HEK293 (cell line): ENCODE measurements around the gene SRSF2.

Experiments used
- GLIS2 ChIP-seq: fragments of 450-650 bp; formaldehyde crosslinking; IDR thresholded peaks from 2 replicates; pipeline ENCODE4 v1.5.1; 2016; ENCODE audit warnings: missing biosample characterization, missing genetic modification characterization
- MYNN ChIP-seq: fragments of 450-650 bp; formaldehyde crosslinking; IDR thresholded peaks from 2 replicates; pipeline ENCODE4 v1.5.1; 2016; ENCODE audit warnings: missing biosample characterization, missing genetic modification characterization, borderline replicate concordance
- OSR2 ChIP-seq: fragments of 450-650 bp; formaldehyde crosslinking; IDR thresholded peaks from 2 replicates; pipeline ENCODE4 v1.5.1; 2016; ENCODE audit warnings: missing biosample characterization, missing genetic modification characterization
- SETDB1 ChIP-seq: IDR thresholded peaks from one replicate; pipeline ENCODE4 v1.6.1; 2017; ENCODE audit warnings: mild to moderate bottlenecking, low read length, moderate library complexity, mixed read lengths; ENCODE audit not compliant: insufficient read length
- SP3 ChIP-seq: fragments of 450-650 bp; formaldehyde crosslinking; IDR thresholded peaks from 2 replicates; pipeline ENCODE4 v1.5.1; 2016; ENCODE audit warnings: missing biosample characterization, missing genetic modification characterization
- YY2 ChIP-seq: fragments of 450-650 bp; formaldehyde crosslinking; IDR thresholded peaks from 2 replicates; pipeline ENCODE4 v1.5.1; 2016; ENCODE audit warnings: missing biosample characterization, missing genetic modification characterization
- ZFP37 ChIP-seq: fragments of 450-650 bp; formaldehyde crosslinking; IDR thresholded peaks from 2 replicates; pipeline ENCODE4 v1.5.1; 2016; ENCODE audit warnings: missing biosample characterization, missing genetic modification characterization
- ZFP69B ChIP-seq: fragments of 450-650 bp; formaldehyde crosslinking; IDR thresholded peaks from 2 replicates; pipeline ENCODE4 v1.5.1; 2016; ENCODE audit warnings: missing biosample characterization, missing genetic modification characterization
- ZNF184 ChIP-seq: fragments of 450-650 bp; IDR thresholded peaks from 2 replicates; pipeline ENCODE4 v1.5.1; 2018; ENCODE audit warnings: missing biosample characterization, mild to moderate bottlenecking, missing genetic modification characterization
- ZNF221 ChIP-seq: fragments of 450-650 bp; formaldehyde crosslinking; IDR thresholded peaks from 2 replicates; pipeline ENCODE4 v1.5.1; 2017; ENCODE audit warnings: missing biosample characterization, missing genetic modification characterization, borderline replicate concordance
- ZNF248 ChIP-seq: fragments of 450-650 bp; formaldehyde crosslinking; IDR thresholded peaks from 2 replicates; pipeline ENCODE4 v1.5.1; 2017; ENCODE audit warnings: missing biosample characterization, missing genetic modification characterization
- ZNF350 ChIP-seq: fragments of 450-650 bp; formaldehyde crosslinking; IDR thresholded peaks from 2 replicates; pipeline ENCODE4 v1.5.0; 2017; ENCODE audit warnings: missing biosample characterization, mild to moderate bottlenecking, missing genetic modification characterization
- ZNF366 ChIP-seq: fragments of 450-650 bp; formaldehyde crosslinking; conservative IDR thresholded peaks from 2 replicates; pipeline ENCODE4 v1.5.1; 2016; ENCODE audit warnings: missing biosample characterization, missing genetic modification characterization
- ZNF501 ChIP-seq: fragments of 450-650 bp; formaldehyde crosslinking; IDR thresholded peaks from 2 replicates; pipeline ENCODE4 v1.5.1; 2016; ENCODE audit warnings: missing biosample characterization, missing genetic modification characterization
- ZNF510 ChIP-seq: fragments of 450-650 bp; formaldehyde crosslinking; IDR thresholded peaks from 2 replicates; pipeline ENCODE4 v1.5.1; 2018; ENCODE audit warnings: mild to moderate bottlenecking, missing genetic modification characterization, missing biosample characterization; ENCODE audit not compliant: insufficient replicate concordance
- ZNF529 ChIP-seq: fragments of 450-650 bp; formaldehyde crosslinking; IDR thresholded peaks from 2 replicates; pipeline ENCODE4 v1.5.1; 2017; ENCODE audit warnings: missing genetic modification characterization, missing biosample characterization; ENCODE audit not compliant: insufficient replicate concordance
- ZNF555 ChIP-seq: fragments of 450-650 bp; formaldehyde crosslinking; conservative IDR thresholded peaks from 2 replicates; pipeline ENCODE4 v1.5.1; 2017; ENCODE audit warnings: missing biosample characterization, mild to moderate bottlenecking, missing genetic modification characterization, inconsistent platforms
- ZNF600 ChIP-seq: fragments of 450-650 bp; formaldehyde crosslinking; IDR thresholded peaks from 2 replicates; pipeline ENCODE4 v1.5.1; 2016; ENCODE audit warnings: missing biosample characterization, missing genetic modification characterization
- ZNF621 ChIP-seq: fragments of 450-650 bp; formaldehyde crosslinking; IDR thresholded peaks from 2 replicates; pipeline ENCODE4 v1.5.1; 2017; ENCODE audit warnings: missing biosample characterization, missing genetic modification characterization
- ZNF654 ChIP-seq: fragments of 450-650 bp; formaldehyde crosslinking; IDR thresholded peaks from 2 replicates; pipeline ENCODE4 v1.5.1; 2016; ENCODE audit warnings: low read depth, missing biosample characterization, missing genetic modification characterization
- ZNF658 ChIP-seq: fragments of 450-650 bp; formaldehyde crosslinking; IDR thresholded peaks from 2 replicates; pipeline ENCODE4; 2016; ENCODE audit warnings: missing biosample characterization, missing genetic modification characterization
- ZNF664 ChIP-seq: fragments of 450-650 bp; formaldehyde crosslinking; IDR thresholded peaks from 2 replicates; pipeline ENCODE4 v1.5.1; 2016; ENCODE audit warnings: missing biosample characterization, missing genetic modification characterization
- ZNF768 ChIP-seq: fragments of 450-650 bp; formaldehyde crosslinking; IDR thresholded peaks from 2 replicates; pipeline ENCODE4 v1.5.1; 2018; ENCODE audit warnings: missing biosample characterization, mild to moderate bottlenecking, missing genetic modification characterization
- ZNF791 ChIP-seq: fragments of 450-650 bp; formaldehyde crosslinking; IDR thresholded peaks from 2 replicates; pipeline ENCODE4 v1.5.1; 2016; ENCODE audit warnings: missing biosample characterization, missing genetic modification characterization
- TF ChIP-seq, protein P1 (sequence below): fragments of 450-650 bp; formaldehyde crosslinking; conservative IDR thresholded peaks from 2 replicates; pipeline ENCODE4 v1.5.1; 2016; ENCODE audit warnings: low read depth, missing biosample characterization, missing genetic modification characterization
- TF ChIP-seq, protein P2 (sequence below): fragments of 450-650 bp; IDR thresholded peaks from 2 replicates; pipeline ENCODE4 v1.5.1; 2018; ENCODE audit warnings: missing biosample characterization, missing genetic modification characterization
- TF ChIP-seq, protein P3 (sequence below): fragments of 450-650 bp; formaldehyde crosslinking; IDR thresholded peaks from 2 replicates; pipeline ENCODE4 v1.5.1; 2016; ENCODE audit warnings: missing biosample characterization, missing genetic modification characterization
- TF ChIP-seq, protein P4 (sequence below): fragments of 450-650 bp; formaldehyde crosslinking; optimal IDR thresholded peaks from 2 replicates; pipeline ENCODE3; 2016; ENCODE audit warnings: missing biosample characterization, mild to moderate bottlenecking, missing genetic modification characterization
- TF ChIP-seq, protein P5 (sequence below): fragments of 450-650 bp; formaldehyde crosslinking; IDR thresholded peaks from 2 replicates; pipeline ENCODE4 v1.5.1; 2016; ENCODE audit warnings: missing biosample characterization, missing genetic modification characterization

The SRSF2 gene

DNA sequence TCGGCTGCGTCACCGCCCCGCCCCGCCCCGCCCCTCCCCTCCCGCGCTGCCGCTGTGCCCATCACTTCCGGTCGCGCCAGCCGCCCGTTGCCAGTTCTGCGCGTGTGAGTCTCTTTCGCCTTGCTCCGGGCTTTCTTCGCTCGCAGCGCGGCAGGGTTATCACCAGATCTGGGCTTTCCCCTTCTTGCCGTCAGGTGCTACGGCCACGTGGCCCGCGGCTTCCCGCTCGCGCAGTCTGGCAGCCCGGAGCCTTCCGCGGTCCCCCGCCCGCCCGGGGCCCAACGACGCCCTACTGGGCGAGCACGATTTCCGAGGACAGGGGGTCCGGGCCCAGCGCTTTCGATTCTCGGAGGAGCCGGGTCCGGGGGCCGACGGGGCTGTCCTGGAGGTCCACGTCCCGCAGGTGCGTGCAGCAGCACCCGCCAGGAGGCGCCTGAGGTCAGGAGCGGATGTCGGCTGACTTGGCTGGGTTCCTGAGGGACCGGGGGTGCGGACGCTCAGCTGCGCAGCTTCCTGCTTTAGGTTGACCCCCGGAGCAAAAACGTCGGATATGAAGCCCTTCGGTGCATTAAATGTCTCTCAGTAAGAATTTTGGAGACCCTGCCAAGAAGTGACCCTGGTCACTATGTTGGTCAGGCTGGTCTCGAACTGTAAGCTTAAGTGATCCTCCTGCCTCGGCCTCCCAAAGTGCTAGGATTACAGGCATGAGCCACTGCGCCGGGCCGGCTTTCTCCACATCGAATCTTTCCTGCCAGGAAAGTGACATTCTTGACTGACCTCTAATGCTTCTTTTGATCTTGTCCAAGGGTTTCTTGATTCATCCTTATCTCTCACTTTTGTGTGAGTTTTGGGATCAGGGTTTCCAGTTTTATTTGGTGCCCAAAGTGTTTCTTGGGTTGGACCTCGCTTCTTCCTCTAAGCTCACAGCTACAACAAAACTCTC is 10.1 kb downstream of the SRSF2 start, which contains the start of gene METTL23 (continued):
- TF ChIP-seq, protein P1, sequence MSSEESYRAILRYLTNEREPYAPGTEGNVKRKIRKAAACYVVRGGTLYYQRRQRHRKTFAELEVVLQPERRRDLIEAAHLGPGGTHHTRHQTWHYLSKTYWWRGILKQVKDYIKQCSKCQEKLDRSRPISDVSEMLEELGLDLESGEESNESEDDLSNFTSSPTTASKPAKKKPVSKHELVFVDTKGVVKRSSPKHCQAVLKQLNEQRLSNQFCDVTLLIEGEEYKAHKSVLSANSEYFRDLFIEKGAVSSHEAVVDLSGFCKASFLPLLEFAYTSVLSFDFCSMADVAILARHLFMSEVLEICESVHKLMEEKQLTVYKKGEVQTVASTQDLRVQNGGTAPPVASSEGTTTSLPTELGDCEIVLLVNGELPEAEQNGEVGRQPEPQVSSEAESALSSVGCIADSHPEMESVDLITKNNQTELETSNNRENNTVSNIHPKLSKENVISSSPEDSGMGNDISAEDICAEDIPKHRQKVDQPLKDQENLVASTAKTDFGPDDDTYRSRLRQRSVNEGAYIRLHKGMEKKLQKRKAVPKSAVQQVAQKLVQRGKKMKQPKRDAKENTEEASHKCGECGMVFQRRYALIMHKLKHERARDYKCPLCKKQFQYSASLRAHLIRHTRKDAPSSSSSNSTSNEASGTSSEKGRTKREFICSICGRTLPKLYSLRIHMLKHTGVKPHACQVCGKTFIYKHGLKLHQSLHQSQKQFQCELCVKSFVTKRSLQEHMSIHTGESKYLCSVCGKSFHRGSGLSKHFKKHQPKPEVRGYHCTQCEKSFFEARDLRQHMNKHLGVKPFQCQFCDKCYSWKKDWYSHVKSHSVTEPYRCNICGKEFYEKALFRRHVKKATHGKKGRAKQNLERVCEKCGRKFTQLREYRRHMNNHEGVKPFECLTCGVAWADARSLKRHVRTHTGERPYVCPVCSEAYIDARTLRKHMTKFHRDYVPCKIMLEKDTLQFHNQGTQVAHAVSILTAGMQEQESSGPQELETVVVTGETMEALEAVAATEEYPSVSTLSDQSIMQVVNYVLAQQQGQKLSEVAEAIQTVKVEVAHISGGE (tag by site-specific recombination), result peak; percentile 88
- TF ChIP-seq, protein P2, sequence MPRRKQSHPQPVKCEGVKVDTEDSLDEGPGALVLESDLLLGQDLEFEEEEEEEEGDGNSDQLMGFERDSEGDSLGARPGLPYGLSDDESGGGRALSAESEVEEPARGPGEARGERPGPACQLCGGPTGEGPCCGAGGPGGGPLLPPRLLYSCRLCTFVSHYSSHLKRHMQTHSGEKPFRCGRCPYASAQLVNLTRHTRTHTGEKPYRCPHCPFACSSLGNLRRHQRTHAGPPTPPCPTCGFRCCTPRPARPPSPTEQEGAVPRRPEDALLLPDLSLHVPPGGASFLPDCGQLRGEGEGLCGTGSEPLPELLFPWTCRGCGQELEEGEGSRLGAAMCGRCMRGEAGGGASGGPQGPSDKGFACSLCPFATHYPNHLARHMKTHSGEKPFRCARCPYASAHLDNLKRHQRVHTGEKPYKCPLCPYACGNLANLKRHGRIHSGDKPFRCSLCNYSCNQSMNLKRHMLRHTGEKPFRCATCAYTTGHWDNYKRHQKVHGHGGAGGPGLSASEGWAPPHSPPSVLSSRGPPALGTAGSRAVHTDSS (tag by site-specific recombination), result 0 out of 2 replicates have a peak, but pooled peaks have one; percentile 11
- TF ChIP-seq, protein P3, sequence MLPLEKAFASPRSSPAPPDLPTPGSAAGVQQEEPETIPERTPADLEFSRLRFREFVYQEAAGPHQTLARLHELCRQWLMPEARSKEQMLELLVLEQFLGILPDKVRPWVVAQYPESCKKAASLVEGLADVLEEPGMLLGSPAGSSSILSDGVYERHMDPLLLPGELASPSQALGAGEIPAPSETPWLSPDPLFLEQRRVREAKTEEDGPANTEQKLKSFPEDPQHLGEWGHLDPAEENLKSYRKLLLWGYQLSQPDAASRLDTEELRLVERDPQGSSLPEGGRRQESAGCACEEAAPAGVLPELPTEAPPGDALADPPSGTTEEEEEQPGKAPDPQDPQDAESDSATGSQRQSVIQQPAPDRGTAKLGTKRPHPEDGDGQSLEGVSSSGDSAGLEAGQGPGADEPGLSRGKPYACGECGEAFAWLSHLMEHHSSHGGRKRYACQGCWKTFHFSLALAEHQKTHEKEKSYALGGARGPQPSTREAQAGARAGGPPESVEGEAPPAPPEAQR (tag by site-specific recombination), result no peak
- TF ChIP-seq ZNF184 (tag by site-specific recombination) (peak; percentile 57; the same call in 1 of the 2 replicates), ZFP37 (tag by site-specific recombination) (peak; percentile 77; the same call in 1 of the 2 replicates), ZNF664 (tag by site-specific recombination) (no peak), ZNF654 (tag by site-specific recombination) (no peak), MYNN (tag by site-specific recombination) (no peak), ZNF221 (tag by site-specific recombination) (no peak), ZNF658 (no peak), SP3 (no peak; the same call in none of the 2 replicates), ZNF510 (tag by site-specific recombination) (no peak), ZNF501 (peak; percentile 84), OSR2 (no peak), ZNF555 (tag by site-specific recombination) (no peak), ZNF768 (tag by site-specific recombination) (no peak), ZNF248 (tag by site-specific recombination) (no peak), GLIS2 (tag by site-specific recombination) (0 out of 2 replicates have a peak, but pooled peaks have one; percentile 69), ZNF350 (tag by site-specific recombination) (no peak), ZNF529 (tag by site-specific recombination) (no peak), ZNF621 (tag by site-specific recombination) (no peak), YY2 (tag by site-specific recombination) (no peak), ZNF600 (tag by site-specific recombination) (peak; percentile 22), SETDB1 (no peak), ZNF366 (tag by site-specific recombination) (no peak; the same call in 1 of the 2 replicates), ZNF791 (tag by site-specific recombination) (no peak), ZFP69B (tag by site-specific recombination) (no peak)
- TF ChIP-seq, protein P4, sequence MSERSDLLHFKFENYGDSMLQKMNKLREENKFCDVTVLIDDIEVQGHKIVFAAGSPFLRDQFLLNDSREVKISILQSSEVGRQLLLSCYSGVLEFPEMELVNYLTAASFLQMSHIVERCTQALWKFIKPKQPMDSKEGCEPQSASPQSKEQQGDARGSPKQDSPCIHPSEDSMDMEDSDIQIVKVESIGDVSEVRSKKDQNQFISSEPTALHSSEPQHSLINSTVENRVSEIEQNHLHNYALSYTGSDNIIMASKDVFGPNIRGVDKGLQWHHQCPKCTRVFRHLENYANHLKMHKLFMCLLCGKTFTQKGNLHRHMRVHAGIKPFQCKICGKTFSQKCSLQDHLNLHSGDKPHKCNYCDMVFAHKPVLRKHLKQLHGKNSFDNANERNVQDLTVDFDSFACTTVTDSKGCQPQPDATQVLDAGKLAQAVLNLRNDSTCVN, result peak; percentile 88
- TF ChIP-seq, protein P5, sequence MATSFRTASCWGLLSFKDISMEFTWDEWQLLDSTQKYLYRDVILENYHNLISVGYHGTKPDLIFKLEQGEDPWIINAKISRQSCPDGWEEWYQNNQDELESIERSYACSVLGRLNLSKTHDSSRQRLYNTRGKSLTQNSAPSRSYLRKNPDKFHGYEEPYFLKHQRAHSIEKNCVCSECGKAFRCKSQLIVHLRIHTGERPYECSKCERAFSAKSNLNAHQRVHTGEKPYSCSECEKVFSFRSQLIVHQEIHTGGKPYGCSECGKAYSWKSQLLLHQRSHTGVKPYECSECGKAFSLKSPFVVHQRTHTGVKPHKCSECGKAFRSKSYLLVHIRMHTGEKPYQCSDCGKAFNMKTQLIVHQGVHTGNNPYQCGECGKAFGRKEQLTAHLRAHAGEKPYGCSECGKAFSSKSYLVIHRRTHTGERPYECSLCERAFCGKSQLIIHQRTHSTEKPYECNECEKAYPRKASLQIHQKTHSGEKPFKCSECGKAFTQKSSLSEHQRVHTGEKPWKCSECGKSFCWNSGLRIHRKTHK, result no peak
